Cardiac muscle cell (in vitro differentiated cells and primary cell): Measurements from ENCODE around the gene CMTM6. TPM values are rescaled to one million over a fixed set of nuclear protein-coding genes. Genes with fewer than 3 reads are reported as not detected.

Source experiments
- DNase-seq, 2 donors: peaks; one replicate each; pipeline versions ENCODE4 v3.0.0 to v3.0.0-alpha.2; 2010 to 2017; ENCODE audit warnings: low read depth in 1 of 2, low spot score in 1 of 2
- H3K27ac ChIP-seq: fragments of 200-600 bp; sonication (generic); 2 replicates; pipeline ENCODE4 v1.5.1; 2016
- H3K27me3 ChIP-seq: fragments of 200-600 bp; sonication (generic); 2 replicates; pipeline ENCODE4 v1.6.0; 2016; ENCODE audit warnings: control low read depth
- H3K36me3 ChIP-seq: fragments of 200-600 bp; sonication (generic); 2 replicates; pipeline ENCODE4 v1.5.1; 2016; ENCODE audit warnings: control low read depth
- H3K4me1 ChIP-seq: fragments of 200-600 bp; sonication (generic); 2 replicates; pipeline ENCODE4 v1.8.1; 2017; ENCODE audit warnings: low read depth, mild to moderate bottlenecking, mixed run types
- H3K4me3 ChIP-seq: fragments of 200-600 bp; sonication (generic); 2 replicates; pipeline ENCODE4 v1.5.1; 2016; ENCODE audit warnings: mild to moderate bottlenecking
- H3K9me3 ChIP-seq: fragments of 200-600 bp; sonication (generic); 2 replicates; pipeline ENCODE4 v1.5.1; 2017; ENCODE audit warnings: low read depth, mild to moderate bottlenecking, control low read depth
- polyA plus RNA-seq: library from polyadenylated mRNA; unstranded; fragments of >200 nt; fragmentation: Nextera tagmentation; extraction: Ambion mirVana; gene quantifications from 2 replicates; pipeline ENCODE4 v1.2.1, GENCODE V29; 2016
- total RNA-seq: library from RNA; depleted of rRNA; stranded (reverse); fragments of >200 nt; gene quantifications from 2 replicates; pipeline ENCODE4 v1.2.3, GENCODE V29; 2016
- TF ChIP-seq, protein P1 (sequence below): IDR thresholded peaks from 2 replicates; pipeline ENCODE4 v1.5.1; 2012; ENCODE audit warnings: low read depth, mild to moderate bottlenecking, low read length

CMTM6 gene
- total and polyA plus RNA-seq, 2 experiments from 2014 or later: 24.5 to 39.9 TPM

- no peak overlapping the region for H3K4me3 ChIP-seq
- TF ChIP-seq, protein P1, sequence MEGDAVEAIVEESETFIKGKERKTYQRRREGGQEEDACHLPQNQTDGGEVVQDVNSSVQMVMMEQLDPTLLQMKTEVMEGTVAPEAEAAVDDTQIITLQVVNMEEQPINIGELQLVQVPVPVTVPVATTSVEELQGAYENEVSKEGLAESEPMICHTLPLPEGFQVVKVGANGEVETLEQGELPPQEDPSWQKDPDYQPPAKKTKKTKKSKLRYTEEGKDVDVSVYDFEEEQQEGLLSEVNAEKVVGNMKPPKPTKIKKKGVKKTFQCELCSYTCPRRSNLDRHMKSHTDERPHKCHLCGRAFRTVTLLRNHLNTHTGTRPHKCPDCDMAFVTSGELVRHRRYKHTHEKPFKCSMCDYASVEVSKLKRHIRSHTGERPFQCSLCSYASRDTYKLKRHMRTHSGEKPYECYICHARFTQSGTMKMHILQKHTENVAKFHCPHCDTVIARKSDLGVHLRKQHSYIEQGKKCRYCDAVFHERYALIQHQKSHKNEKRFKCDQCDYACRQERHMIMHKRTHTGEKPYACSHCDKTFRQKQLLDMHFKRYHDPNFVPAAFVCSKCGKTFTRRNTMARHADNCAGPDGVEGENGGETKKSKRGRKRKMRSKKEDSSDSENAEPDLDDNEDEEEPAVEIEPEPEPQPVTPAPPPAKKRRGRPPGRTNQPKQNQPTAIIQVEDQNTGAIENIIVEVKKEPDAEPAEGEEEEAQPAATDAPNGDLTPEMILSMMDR: no peak
- DNase-seq: no peak
- no peaks in the 10 kb centered on the region for H3K27me3 ChIP-seq
- no peak overlapping the region for H3K27ac ChIP-seq
- H3K4me1 ChIP-seq: peaks cover 10% of the 10 kb centered on the region
- no peaks in the 10 kb centered on the region for H3K9me3 ChIP-seq
- no peaks in the 10 kb centered on the region for H3K36me3 ChIP-seq
Observed at GRCh38 chr3:32431481-32431880, 71.2 kb downstream of the CMTM6 start.

Other genes starting within 250 kb of the CMTM6 start
- gene CMTM7, start 111.0 kb downstream of the CMTM6 start, total RNA-seq: 15.9 and 24.2 TPM in 2 replicates
- 42.4 and 64.1 TPM in 2 replicates for gene CMTM7, start 111.0 kb downstream of the CMTM6 start, polyA plus RNA-seq
- 38.5 and 43.2 TPM in 2 replicates for gene DYNC1LI1, start 68.0 kb upstream of the CMTM6 start, total RNA-seq
- gene DYNC1LI1, start 68.0 kb upstream of the CMTM6 start, polyA plus RNA-seq: 46.9 and 47.3 TPM in 2 replicates
- gene CNOT10, start 182.3 kb upstream of the CMTM6 start, total RNA-seq: 18.6 and 22.2 TPM in 2 replicates
- 25.7 and 30.5 TPM in 2 replicates for gene CNOT10, start 182.3 kb upstream of the CMTM6 start, polyA plus RNA-seq